PC-3 (cell line): ENCODE data around the gene LOXHD1. TPM values are rescaled to one million over a fixed set of nuclear protein-coding genes. Genes with fewer than 3 reads are reported as not detected.

ENCODE experiments used
- ATAC-seq: fragments of 200-7000 bp; cut with Tn5 transposase; 2 replicates; pipeline ENCODE4 v1.9.1; 2020; ENCODE audit warnings: mild to moderate bottlenecking, moderate library complexity
- BruUV-seq: library from RNA; stranded (reverse); fragments of 400-500 nt; replicated peaks from 2 replicates; lab custom pipeline; 2021; lab: Mats Ljungman, UMichigan
- CTCF ChIA-PET: fragments of 300-600 bp; sonication (Branson Sonifier 250); formaldehyde crosslinking; loops from one replicate; lab custom pipeline; 2022; ENCODE audit warnings: antibody characterized with exemption; lab: Charles Lee
- POLR2A ChIA-PET: fragments of 300-600 bp; sonication (Branson Sonifier 250); formaldehyde crosslinking; loops from one replicate; lab custom pipeline; 2022; ENCODE audit warnings: antibody characterized with exemption; ENCODE audit not compliant: unreplicated experiment; lab: Charles Lee
- DNase-seq: peaks from one replicate; pipeline ENCODE4 v3.0.0-alpha.2; 2015
- H2AFZ ChIP-seq: fragments of 300-600 bp; sonication (generic); 2 replicates; pipeline ENCODE4 v1.6.0; 2016; ENCODE audit warnings: antibody characterized with exemption, low read length
- H3F3A ChIP-seq: fragments of 300-600 bp; sonication (generic); one replicate; pipeline ENCODE4 v1.6.0; 2017; ENCODE audit warnings: antibody characterized with exemption, low read length, control low read depth, mild to moderate bottlenecking; ENCODE audit not compliant: unreplicated experiment
- H3K27ac ChIP-seq: fragments of 300-600 bp; sonication (generic); 2 replicates; pipeline ENCODE4 v1.5.1; 2016; ENCODE audit warnings: mild to moderate bottlenecking, low read length
- H3K27me3 ChIP-seq: fragments of 300-600 bp; sonication (generic); 2 replicates; pipeline ENCODE4 v1.6.1; 2016; ENCODE audit warnings: low read length, mixed read lengths
- H3K36me3 ChIP-seq: fragments of 300-600 bp; sonication (generic); 2 replicates; pipeline ENCODE4 v1.6.1; 2016; ENCODE audit warnings: low read depth, mixed run types, low read length, mixed read lengths
- H3K4me1 ChIP-seq: fragments of 300-600 bp; sonication (generic); 2 replicates; pipeline ENCODE4 v1.5.1; 2016; ENCODE audit warnings: low read length; ENCODE audit not compliant: insufficient read depth
- H3K4me2 ChIP-seq: fragments of 300-600 bp; sonication (generic); 2 replicates; pipeline ENCODE4 v1.6.0; 2016; ENCODE audit warnings: low read length
- H3K4me3 ChIP-seq: fragments of 300-600 bp; sonication (generic); 2 replicates; pipeline ENCODE4 v1.5.1; 2016; ENCODE audit warnings: mild to moderate bottlenecking, low read length, mixed read lengths
- H3K79me2 ChIP-seq: fragments of 300-600 bp; sonication (generic); 2 replicates; pipeline ENCODE4 v1.6.1; 2017; ENCODE audit warnings: low read length, mixed read lengths
- H3K9ac ChIP-seq: fragments of 300-600 bp; sonication (generic); 2 replicates; pipeline ENCODE4 v1.6.0; 2016; ENCODE audit warnings: mild to moderate bottlenecking, low read length
- H3K9me2 ChIP-seq: fragments of 300-600 bp; sonication (generic); replicated peaks from 2 replicates; pipeline ENCODE4 v1.6.1; 2016; ENCODE audit warnings: mixed run types, low read length, mixed read lengths
- H3K9me3 ChIP-seq: fragments of 300-600 bp; sonication (generic); 2 replicates; pipeline ENCODE4 v1.6.1; 2016; ENCODE audit warnings: low read length, mixed read lengths
- H4K20me1 ChIP-seq: fragments of 300-600 bp; sonication (generic); 2 replicates; pipeline ENCODE4 v1.6.1; 2016; ENCODE audit warnings: low read length, mixed read lengths
- CTCF ChIP-seq: fragments of 300-600 bp; sonication (generic); conservative IDR thresholded peaks from 2 replicates; pipeline ENCODE4 v1.5.1; 2017; ENCODE audit warnings: antibody characterized with exemption, low read depth, mild to moderate bottlenecking, low read length
- EZH2 ChIP-seq: fragments of 300-600 bp; sonication (generic); IDR thresholded peaks from one replicate; pipeline ENCODE4 v1.6.1; 2017; ENCODE audit warnings: antibody characterized with exemption, mild to moderate bottlenecking, low read length; ENCODE audit not compliant: unreplicated experiment
- EZH2phosphoT487 ChIP-seq: fragments of 300-600 bp; sonication (generic); IDR thresholded peaks from 2 replicates; pipeline ENCODE4 v1.6.1; 2018; ENCODE audit warnings: mild to moderate bottlenecking, antibody characterized with exemption, low read length, borderline replicate concordance
- intact Hi-C: fragments of 100-400 bp; cut with micrococcal nuclease; formaldehyde crosslinking; loops from 2 replicates; pipeline ENCODE4 v1.9.0; 2023
- total RNA-seq: library from RNA; depleted of rRNA; stranded (reverse); fragments of >200 nt; gene quantifications from 2 replicates; pipeline ENCODE4 v1.2.3, GENCODE V29; 2014

LOXHD1 gene
- total RNA-seq, 1 experiment from 2014 or later: not detected

- DNase-seq (no peak), ATAC-seq (no peak)
- TF ChIP-seq EZH2phosphoT487: no peak
- TF ChIP-seq CTCF: no peak
- no peak for TF ChIP-seq EZH2
- Histone ChIP-seq H3K9ac (no peak overlapping the region), H3K27me3 (no peaks in the 10 kb centered on the region), H3K9me2 (no peaks in the 10 kb centered on the region), H3K36me3 (no peaks in the 10 kb centered on the region), H3K27ac (no peak overlapping the region), H4K20me1 (no peaks in the 10 kb centered on the region), H3K9me3 (no peaks in the 10 kb centered on the region), H3K79me2 (no peaks in the 10 kb centered on the region), H3K4me3 (no peak overlapping the region), H3K4me2 (no peak overlapping the region), H3K4me1 (no peaks in the 10 kb centered on the region), H3F3A (no peaks in the 10 kb centered on the region), H2AFZ (no peak overlapping the region)
- intact Hi-C loops: no loop called here
- CTCF ChIA-PET: no interaction called here
- BruUV-seq: no TSS peak
- POLR2A ChIA-PET: no interaction called here
These were observed 222.4 kb downstream of the LOXHD1 start for GRCh38 chr18:46434629-46435028.

GRCh38 chr18:46433121-46433826 is 223.7 kb downstream of the LOXHD1 start:
- Histone ChIP-seq H3K9me2 (no peaks in the 10 kb centered on the region), H3K4me2 (no peak overlapping the region), H3K27ac (no peak overlapping the region), H4K20me1 (no peaks in the 10 kb centered on the region), H3K9me3 (no peaks in the 10 kb centered on the region), H3K36me3 (no peaks in the 10 kb centered on the region), H3K4me3 (no peak overlapping the region), H2AFZ (no peak overlapping the region), H3K79me2 (no peaks in the 10 kb centered on the region), H3K4me1 (no peaks in the 10 kb centered on the region), H3K27me3 (no peaks in the 10 kb centered on the region), H3F3A (no peaks in the 10 kb centered on the region), H3K9ac (no peak overlapping the region)
- DNase-seq: no peak
- no TSS peak for BruUV-seq
- POLR2A ChIA-PET: no interaction called here
- no peak for ATAC-seq
- intact Hi-C loops: no loop called here
- TF ChIP-seq EZH2phosphoT487 (no peak), CTCF (no peak), EZH2 (no peak)
- CTCF ChIA-PET: no interaction called here

- no peaks in the 10 kb centered on the region for H3F3A ChIP-seq
- no peak overlapping the region for H3K9ac ChIP-seq
- ChIA-PET CTCF (no interaction called here), POLR2A (no interaction called here)
- no peaks in the 10 kb centered on the region for H3K36me3 ChIP-seq
- DNase-seq (no peak), ATAC-seq (no peak)
- BruUV-seq: no TSS peak
- H2AFZ ChIP-seq: no peak overlapping the region
- no peaks in the 10 kb centered on the region for H3K9me3 ChIP-seq
- no peak overlapping the region for H3K4me3 ChIP-seq
- TF ChIP-seq EZH2phosphoT487: no peak
- H3K9me2 ChIP-seq: no peaks in the 10 kb centered on the region
- H3K4me1 ChIP-seq: no peaks in the 10 kb centered on the region
- H3K27ac ChIP-seq: no peak overlapping the region
- H3K79me2 ChIP-seq: no peaks in the 10 kb centered on the region
- no peaks in the 10 kb centered on the region for H3K27me3 ChIP-seq
- H3K4me2 ChIP-seq: no peak overlapping the region
- no peaks in the 10 kb centered on the region for H4K20me1 ChIP-seq
- intact Hi-C loops: no loop called here
These were observed 225.4 kb downstream of the LOXHD1 start for GRCh38 chr18:46431522-46432171.
